GM18868 (cell line): ENCODE data around the gene CNPY1.
"Not testable (repeated sequence)": the region's sequence is repeated elsewhere in the genome, so short reads cannot be mapped to it uniquely, and the experiment has no call there.

Source experiments
- ATAC-seq: cut with Tn5 transposase; IDR thresholded peaks from one replicate; pipeline ENCODE4 v1.9.1; 2021; ENCODE audit warnings: mild to moderate bottlenecking, moderate library complexity; ENCODE audit not compliant: unreplicated experiment

CNPY1 gene

DNA sequence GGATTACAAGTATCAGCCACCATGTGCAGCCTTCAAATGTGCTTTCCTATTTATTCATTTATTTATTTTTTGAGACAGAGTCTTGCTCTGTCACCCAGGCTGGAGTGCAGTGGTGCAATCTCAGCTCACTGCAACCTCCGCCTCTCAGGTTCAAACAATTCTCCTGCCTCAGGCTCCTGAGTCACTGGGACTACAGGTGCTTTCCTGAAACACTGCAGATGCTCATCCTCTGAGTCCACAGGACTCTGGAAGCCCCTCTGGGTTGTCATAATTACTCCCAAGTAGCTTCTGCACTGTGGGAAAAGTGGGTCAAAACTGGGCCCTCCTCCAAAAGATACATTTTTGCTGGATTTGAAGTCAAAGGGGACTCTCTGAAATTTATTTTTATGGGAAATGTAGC, at the start of gene CNPY1:
TSS of gene CNPY1 (minus strand) at position 111 of the 400 bp plus-strand sequence. CDS start 630 bp downstream, outside the sequence.
- ATAC-seq, result not testable (repeated sequence)

GRCh38 chr7:155594961-155595366, 48.6 kb upstream of the CNPY1 start:
- ATAC-seq, result no peak

- ATAC-seq, result no peak
Observed at GRCh38 chr7:155594163-155594732, 47.9 kb upstream of the CNPY1 start.

- ATAC-seq, result no peak
Observed at GRCh38 chr7:155593461-155594162, 47.3 kb upstream of the CNPY1 start.

DNA sequence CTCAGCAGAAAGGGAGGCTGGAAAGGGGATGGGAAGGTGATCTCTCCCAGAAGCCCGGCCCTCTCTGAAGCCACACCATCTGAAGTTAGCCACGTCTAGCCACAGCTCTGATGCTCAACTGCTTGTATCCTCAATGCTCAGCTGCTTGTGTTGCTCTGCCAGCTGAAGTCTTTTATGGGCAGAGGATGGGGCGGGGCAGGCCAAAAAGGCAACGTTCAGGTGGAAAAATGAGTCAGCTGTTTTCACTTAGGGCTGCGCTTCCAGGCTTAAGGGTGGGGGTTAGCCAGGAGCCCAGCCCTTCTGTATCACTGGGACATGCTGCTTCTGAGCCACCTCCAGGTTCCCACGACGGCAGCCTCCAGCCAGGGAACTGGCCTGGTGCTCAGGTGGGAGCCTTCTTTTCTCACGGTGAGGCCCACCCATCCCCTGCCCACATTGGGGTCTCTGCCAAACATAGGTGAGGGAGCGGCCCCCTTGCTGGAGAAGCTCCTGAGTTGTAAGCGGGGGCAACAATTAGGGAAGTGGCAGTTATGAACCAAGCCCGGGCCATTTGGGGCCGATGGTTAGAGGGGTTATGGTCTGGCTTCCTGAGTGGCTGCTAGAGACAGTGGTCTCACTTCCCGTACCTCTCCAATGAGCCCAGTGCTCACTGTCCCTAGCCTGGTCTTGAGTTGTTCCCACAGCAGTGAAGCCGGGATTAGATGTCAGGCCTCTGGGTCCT, 44.9 kb upstream of the CNPY1 start:
- ATAC-seq, result no peak

- peak; percentile 64 for ATAC-seq
Observed at GRCh38 chr7:155590215-155591018, 44.1 kb upstream of the CNPY1 start.

- ATAC-seq, result no peak
Observed at GRCh38 chr7:155589001-155589980, 42.9 kb upstream of the CNPY1 start.

DNA sequence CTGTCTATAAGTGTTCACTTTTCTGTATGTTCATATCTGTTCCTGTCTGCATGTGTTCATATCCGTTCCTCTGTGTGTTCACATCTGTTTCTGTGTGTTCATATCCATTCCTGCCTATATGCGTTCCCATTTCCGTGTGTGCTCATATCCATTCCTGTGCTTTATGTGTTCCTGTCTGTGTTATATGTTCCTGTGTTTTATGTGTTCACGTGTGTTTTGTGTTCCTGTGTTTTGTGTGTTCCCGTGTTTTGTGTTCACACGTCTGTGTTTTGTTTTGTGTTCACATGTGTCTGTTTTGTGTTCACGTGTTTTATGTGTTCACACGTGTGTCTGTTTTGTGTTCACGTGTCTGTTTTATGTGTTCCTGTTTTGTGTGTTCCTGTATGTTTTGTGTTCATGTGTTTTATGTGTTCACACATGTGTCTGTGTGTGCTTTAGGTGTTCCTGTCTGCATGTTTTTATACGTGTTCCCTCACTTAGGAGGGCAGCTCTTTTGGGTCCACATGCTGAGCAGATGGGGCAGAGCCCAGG, 42.2 kb upstream of the CNPY1 start:
- no peak for ATAC-seq

DNA sequence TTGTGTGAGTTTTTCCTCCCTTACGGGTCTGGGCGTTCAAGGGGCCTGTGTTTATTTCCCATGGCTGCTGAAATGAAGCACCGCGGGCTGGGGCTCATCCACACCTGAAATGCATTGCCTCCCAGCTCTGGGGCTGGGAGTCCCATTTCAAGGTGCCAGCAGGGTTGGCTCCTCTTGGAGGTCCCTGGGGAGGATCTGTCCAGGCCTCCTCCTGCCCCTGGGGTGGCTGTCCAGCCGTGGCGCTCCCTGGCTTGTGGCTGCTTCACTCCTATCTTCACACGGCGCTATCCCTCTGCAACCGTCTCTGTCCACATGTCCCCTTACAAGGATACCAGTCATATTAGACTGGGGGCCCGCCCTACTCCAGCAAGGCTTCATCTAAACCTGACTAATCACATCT, 41.1 kb upstream of the CNPY1 start:
- ATAC-seq, result no peak

DNA sequence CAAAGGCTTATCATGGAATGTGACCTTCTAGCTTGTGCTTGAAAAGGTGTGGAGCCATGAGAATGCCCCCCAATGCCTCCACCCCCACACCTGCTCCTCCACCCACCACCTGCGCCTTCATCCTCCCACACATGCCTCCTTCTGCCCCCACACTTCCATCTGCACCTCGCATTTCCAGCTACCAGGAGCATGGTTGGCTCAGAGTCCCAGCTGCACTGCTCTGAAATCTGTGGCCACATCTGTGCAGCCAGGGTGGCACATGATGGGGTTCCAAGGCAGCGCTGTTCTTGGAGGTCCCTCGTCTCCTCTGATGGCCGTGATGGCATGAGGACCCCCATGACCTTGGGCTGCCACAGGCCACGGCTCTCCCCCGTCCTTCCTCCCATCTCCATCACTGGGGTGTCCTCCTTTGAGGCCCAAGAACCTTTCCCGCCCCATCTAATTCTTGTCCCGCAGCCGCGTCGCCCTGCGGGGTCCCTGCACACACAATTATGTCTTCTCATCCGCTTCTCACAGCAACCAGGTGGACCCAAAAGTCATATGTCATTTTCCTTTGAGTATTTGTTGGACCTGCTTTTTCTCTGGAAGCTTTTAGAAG, 40.6 kb upstream of the CNPY1 start:
- no peak for ATAC-seq

- no peak for ATAC-seq
Observed at GRCh38 chr7:155585951-155586350, 39.6 kb upstream of the CNPY1 start.

- no peak for ATAC-seq
Observed at GRCh38 chr7:155585532-155585895, 39.2 kb upstream of the CNPY1 start.

- ATAC-seq, result no peak
Observed at GRCh38 chr7:155584763-155585531, 38.6 kb upstream of the CNPY1 start.

DNA sequence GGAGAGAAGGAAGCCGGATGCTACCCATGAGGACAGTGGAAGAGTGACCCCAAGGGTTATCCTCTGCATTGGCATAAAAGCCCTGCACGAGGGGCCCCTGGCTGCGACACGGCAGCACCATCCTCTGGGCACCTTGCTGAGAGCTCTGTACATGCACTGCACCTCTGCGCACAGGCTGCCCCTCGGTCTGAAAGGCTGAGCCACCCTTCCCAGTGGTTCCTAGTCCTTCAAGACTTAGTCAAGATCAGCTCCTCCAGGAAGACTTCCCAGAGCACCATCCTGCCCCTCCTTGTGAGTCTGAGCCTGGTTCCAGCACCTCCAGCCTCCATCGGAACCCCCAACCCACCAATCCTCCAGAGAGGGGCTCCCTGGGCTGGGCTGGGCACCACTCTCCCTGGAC, 37.9 kb upstream of the CNPY1 start:
- ATAC-seq, result no peak

- no peak for ATAC-seq
Observed at GRCh38 chr7:155583636-155584035, 37.3 kb upstream of the CNPY1 start.

GRCh38 chr7:155581954-155582353, 35.6 kb upstream of the CNPY1 start:
- ATAC-seq, result no peak

- ATAC-seq, result no peak
Observed at GRCh38 chr7:155581107-155581830, 34.9 kb upstream of the CNPY1 start.

GRCh38 chr7:155580367-155580766, 34.0 kb upstream of the CNPY1 start:
- peak; percentile 51 for ATAC-seq
